ENCODE measurements around the gene TENT4A. TPM values are rescaled to one million over a fixed set of nuclear protein-coding genes. Genes with fewer than 3 reads are reported as not detected.

TENT4A gene
- total RNA-seq, 2 donors from 2014 or later: 12.9 to 40.4 TPM

DNA sequence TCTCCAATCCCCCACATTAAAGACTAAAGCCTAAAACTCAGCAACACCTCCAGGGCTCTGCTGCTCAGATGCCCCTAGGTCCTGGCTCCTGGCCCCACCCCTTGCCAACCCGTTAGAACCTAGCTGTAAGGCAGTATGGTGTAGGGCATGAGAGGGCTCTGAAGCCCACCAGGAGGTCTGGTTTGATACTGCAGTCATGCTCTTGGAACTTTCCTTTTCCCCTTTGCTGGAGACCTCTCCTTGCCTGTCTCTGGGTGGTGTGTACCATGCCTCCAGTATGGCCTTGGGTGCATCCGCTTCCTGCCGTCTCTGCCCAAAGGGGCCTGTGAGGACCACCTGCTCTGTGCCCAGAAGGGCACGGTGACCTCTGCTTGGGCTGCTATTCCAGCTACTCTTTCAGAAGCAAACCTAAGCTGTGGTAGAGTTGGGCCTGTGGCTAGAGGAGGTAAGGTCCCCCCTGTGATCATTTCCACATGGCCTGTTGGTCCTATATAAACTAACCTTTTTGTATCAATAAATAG lies 3.5 kb downstream of the TENT4A start:
- H3K4me1 ChIP-seq (replicated peaks): peaks cover 12% of the 10 kb centered on the region
- intact Hi-C loops (cut with DNase I): loop anchor here (10.0 kb wide), 1 partner anchor 1222 kb away; no protein-coding TSS in a partner anchor
- H3K27me3 ChIP-seq (replicated peaks; ENCODE audit: insufficient read depth): no peaks in the 10 kb centered on the region
- DNase-seq (ENCODE audit: low spot score): no peak
- no peaks in the 10 kb centered on the region for H3K9me3 ChIP-seq
- 84% methylated on average over 4 of the region's 4 CpGs for WGBS
- H3K27ac ChIP-seq: no peak overlapping the region
- TF ChIP-seq POLR2AphosphoS5 (IDR thresholded peaks at IDR 0.05) (no peak), POLR2A (IDR thresholded peaks at IDR 0.05) (no peak), CTCF (IDR thresholded peaks at IDR 0.05) (no peak)
- H3K4me3 ChIP-seq: no peak overlapping the region
- H3K36me3 ChIP-seq: no peaks in the 10 kb centered on the region

DNA sequence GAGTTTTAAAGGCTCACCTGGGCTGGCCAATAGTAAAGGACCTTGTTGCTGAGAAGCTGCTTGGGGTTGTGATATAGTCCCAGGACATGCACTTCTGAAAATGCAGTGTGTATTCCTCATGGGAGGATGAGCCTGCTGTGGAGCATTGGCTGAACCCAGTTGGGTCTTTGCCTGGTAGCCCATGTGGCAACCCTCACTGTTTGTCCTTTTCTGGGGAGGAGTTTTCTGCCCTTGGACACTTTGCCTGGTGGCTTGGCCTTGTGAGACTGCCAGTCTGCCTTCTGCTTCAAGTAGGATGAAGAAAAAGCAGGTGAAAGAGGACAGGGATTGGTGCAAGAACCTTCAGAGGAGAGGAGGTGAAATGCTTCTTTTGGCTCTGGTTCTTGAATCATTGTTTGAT lies 4.0 kb downstream of the TENT4A start:
- Histone ChIP-seq H3K36me3 (no peaks in the 10 kb centered on the region), H3K27ac (no peak overlapping the region), H3K27me3 (replicated peaks; ENCODE audit: insufficient read depth) (no peaks in the 10 kb centered on the region), H3K9me3 (no peaks in the 10 kb centered on the region), H3K4me3 (no peak overlapping the region), H3K4me1 (replicated peaks) (peaks cover 12% of the 10 kb centered on the region)
- intact Hi-C loops (cut with DNase I): loop anchor here (10.0 kb wide), 1 partner anchor 1222 kb away; no protein-coding TSS in a partner anchor
- TF ChIP-seq CTCF (IDR thresholded peaks at IDR 0.05): no peak
- TF ChIP-seq POLR2AphosphoS5 (IDR thresholded peaks at IDR 0.05): no peak
- TF ChIP-seq POLR2A (IDR thresholded peaks at IDR 0.05): no peak
- DNase-seq (ENCODE audit: low spot score): no peak

DNA sequence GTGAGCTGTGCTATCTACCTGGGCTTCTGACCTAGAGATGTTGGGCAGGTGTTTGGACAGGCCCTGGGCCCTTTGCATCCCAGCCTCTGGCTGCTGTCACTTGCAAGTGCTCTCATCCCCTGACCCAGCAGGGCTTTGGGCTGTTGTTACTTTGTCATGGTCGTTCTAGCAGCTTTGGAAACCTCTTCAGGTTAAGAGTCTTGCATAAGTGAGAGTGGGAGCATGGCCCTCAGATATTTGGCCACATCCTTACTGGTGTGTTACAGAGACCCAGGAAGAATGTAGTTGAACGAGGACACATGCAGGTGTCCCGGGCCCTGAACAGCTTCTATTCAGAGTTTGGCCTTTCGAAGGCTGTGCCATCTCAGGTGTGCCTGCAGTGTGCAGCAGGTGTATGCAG lies 4.5 kb downstream of the TENT4A start:
- H3K4me1 ChIP-seq (replicated peaks): peaks cover 13% of the 10 kb centered on the region
- no peak overlapping the region for H3K27ac ChIP-seq
- no peak for DNase-seq (ENCODE audit: low spot score)
- no peaks in the 10 kb centered on the region for H3K9me3 ChIP-seq
- intact Hi-C loops (cut with DNase I): loop anchor here (10.0 kb wide), 1 partner anchor 1223 kb away; no protein-coding TSS in a partner anchor
- TF ChIP-seq POLR2A (IDR thresholded peaks at IDR 0.05) (no peak), CTCF (IDR thresholded peaks at IDR 0.05) (no peak)
- no peaks in the 10 kb centered on the region for H3K36me3 ChIP-seq
- H3K27me3 ChIP-seq (replicated peaks; ENCODE audit: insufficient read depth): no peaks in the 10 kb centered on the region
- H3K4me3 ChIP-seq: no peak overlapping the region
- WGBS: 51% methylated on average over 4 of the region's 4 CpGs

DNA sequence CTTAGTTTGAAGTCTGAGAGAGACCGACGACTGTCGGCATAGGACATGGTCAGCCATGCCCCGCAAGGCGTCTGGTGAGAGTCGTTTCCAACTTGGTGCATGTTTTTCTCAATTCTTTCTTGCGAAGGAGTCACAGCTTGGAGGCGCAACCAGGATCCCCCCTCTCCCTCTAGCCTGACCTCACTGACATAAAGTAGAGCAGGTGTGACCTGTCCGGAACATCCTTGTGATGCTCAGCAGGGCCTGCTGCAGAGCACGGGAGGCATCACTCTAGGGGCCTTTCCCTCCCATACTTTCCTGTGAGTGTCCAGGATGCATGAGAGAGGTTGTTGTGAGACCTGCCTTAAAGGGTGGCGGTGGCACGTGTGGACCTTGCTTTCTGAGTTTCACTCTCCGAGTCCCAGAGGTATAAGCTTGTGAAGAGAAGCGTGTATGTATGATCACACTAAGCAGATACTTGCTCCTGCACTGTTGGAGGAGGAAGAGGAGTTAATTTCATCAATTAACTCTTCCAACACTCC lies 5.0 kb downstream of the TENT4A start:
- Histone ChIP-seq H3K4me1 (replicated peaks) (peaks cover 15% of the 10 kb centered on the region), H3K9me3 (no peaks in the 10 kb centered on the region), H3K4me3 (no peak overlapping the region), H3K36me3 (no peaks in the 10 kb centered on the region), H3K27ac (no peak overlapping the region), H3K27me3 (replicated peaks; ENCODE audit: insufficient read depth) (no peaks in the 10 kb centered on the region)
- WGBS: 66% methylated on average over 14 of the region's 14 CpGs
- no peak for DNase-seq (ENCODE audit: low spot score)
- intact Hi-C loops (cut with DNase I): loop anchor here (10.0 kb wide), 1 partner anchor 1223 kb away; no protein-coding TSS in a partner anchor
- no peak for TF ChIP-seq POLR2A (IDR thresholded peaks at IDR 0.05)
- no peak for TF ChIP-seq POLR2AphosphoS5 (IDR thresholded peaks at IDR 0.05)
- TF ChIP-seq CTCF (IDR thresholded peaks at IDR 0.05): no peak

DNA sequence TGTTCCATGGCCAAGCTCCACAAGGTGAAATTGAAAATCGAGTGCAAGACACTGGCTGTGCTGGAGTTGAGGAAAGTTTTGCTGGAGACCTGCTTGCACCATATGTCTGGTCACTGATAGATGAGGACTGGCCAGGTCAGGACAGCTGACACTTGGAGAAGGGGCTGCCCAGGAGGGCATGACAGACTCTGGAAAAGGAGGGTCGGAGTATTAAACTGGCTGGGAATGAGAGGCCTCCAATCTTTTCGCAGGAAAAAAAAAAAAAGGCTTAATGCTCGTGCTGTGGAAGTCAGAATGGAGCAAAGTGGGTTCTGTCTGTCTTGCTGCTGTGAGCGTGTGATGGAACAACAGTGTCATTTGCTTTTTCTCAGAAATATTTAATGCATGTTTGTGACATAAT lies 5.5 kb downstream of the TENT4A start:
- H3K36me3 ChIP-seq: no peaks in the 10 kb centered on the region
- H3K27ac ChIP-seq: no peak overlapping the region
- DNase-seq (ENCODE audit: low spot score): no peak
- H3K4me3 ChIP-seq: no peak overlapping the region
- TF ChIP-seq POLR2AphosphoS5 (IDR thresholded peaks at IDR 0.05) (no peak), CTCF (IDR thresholded peaks at IDR 0.05) (no peak), POLR2A (IDR thresholded peaks at IDR 0.05) (no peak)
- no peaks in the 10 kb centered on the region for H3K9me3 ChIP-seq
- WGBS: 51% methylated on average over 5 of the region's 5 CpGs
- H3K4me1 ChIP-seq (replicated peaks): peaks cover 15% of the 10 kb centered on the region
- no peaks in the 10 kb centered on the region for H3K27me3 ChIP-seq (replicated peaks; ENCODE audit: insufficient read depth)
- intact Hi-C loops (cut with DNase I): loop anchor here (10.0 kb wide), 1 partner anchor 1224 kb away; no protein-coding TSS in a partner anchor
